ENCODE data around the gene LFNG.
A peak's percentile ranks its signal among the peaks of the same experiment; 100 is the strongest.

The LFNG gene

GRCh38 chr7:2519119-2519930 is at the start of gene LFNG:
TSS of gene LFNG (plus strand) at chr7:2519774. CDS start at chr7:2519862, 88 bp downstream.
- DNase-seq = peak; percentile 93 to 99 (median 98)

GRCh38 chr7:2470204-2471021 is 49.2 kb upstream of the LFNG start:
- DNase-seq = no peak

- DNase-seq = no peak
These were observed 48.6 kb upstream of the LFNG start for GRCh38 chr7:2471022-2471329.

GRCh38 chr7:2471396-2471795 is 48.2 kb upstream of the LFNG start:
- DNase-seq = no peak

- DNase-seq = no peak
These were observed 46.8 kb upstream of the LFNG start for GRCh38 chr7:2472739-2473138.

- no peak for DNase-seq
These were observed 45.9 kb upstream of the LFNG start for GRCh38 chr7:2473496-2474180.

GRCh38 chr7:2474224-2474623 is 45.4 kb upstream of the LFNG start:
- DNase-seq = no peak

- DNase-seq = no peak
These were observed 44.5 kb upstream of the LFNG start for GRCh38 chr7:2474813-2475677.

- no peak for DNase-seq
These were observed 43.9 kb upstream of the LFNG start for GRCh38 chr7:2475678-2476015.

- DNase-seq = no peak
These were observed 43.3 kb upstream of the LFNG start, which contains the start of gene GRIFIN for GRCh38 chr7:2476298-2476697. TSS of gene GRIFIN (minus strand) at chr7:2476398. CDS start at chr7:2476383, 15 bp downstream.

GRCh38 chr7:2476776-2477446 is 42.7 kb upstream of the LFNG start:
- DNase-seq = no peak

- peak; percentile 79 to 91 (median 85) for DNase-seq
These were observed 41.9 kb upstream of the LFNG start for GRCh38 chr7:2477447-2478398.

GRCh38 chr7:2478399-2478785 is 41.2 kb upstream of the LFNG start:
- DNase-seq = peak; percentile 18 to 49 (median 27)

- DNase-seq = no peak
These were observed 40.8 kb upstream of the LFNG start for GRCh38 chr7:2478800-2479199.

GRCh38 chr7:2479276-2480069 is 40.1 kb upstream of the LFNG start:
- DNase-seq = no peak

GRCh38 chr7:2480070-2480408 is 39.5 kb upstream of the LFNG start:
- DNase-seq = no peak

- no peak for DNase-seq
These were observed 38.4 kb upstream of the LFNG start for GRCh38 chr7:2481195-2481594.

GRCh38 chr7:2482725-2483451 is 36.7 kb upstream of the LFNG start:
- no peak for DNase-seq

- DNase-seq = no peak
These were observed 36.1 kb upstream of the LFNG start for GRCh38 chr7:2483494-2483893.

Measured in suppressor macrophage treated with lipopolysaccharide for 1 hour (primary cell).